ENCODE results near the gene IFT25. TPM values are rescaled to one million over a fixed set of nuclear protein-coding genes. Genes with fewer than 3 reads are reported as not detected.

IFT25 gene
- total RNA-seq, 3 donors from 2014 or later, result 20.8 to 27.7 (median 23.3) TPM

- Histone ChIP-seq H3K27me3 (no peaks in the 10 kb centered on the region), H3K4me3 (no peak overlapping the region), H3K4me1 (no peaks in the 10 kb centered on the region), H3K36me3 (peaks cover 5% of the 10 kb centered on the region), H3K9me3 (no peaks in the 10 kb centered on the region), H3K27ac (no peak overlapping the region)
- no peak for DNase-seq (ENCODE audit: low spot score in 2 of 2)
- TF ChIP-seq POLR2A (IDR thresholded peaks at IDR 0.05) (no peak), CTCF (IDR thresholded peaks at IDR 0.05) (no peak), POLR2AphosphoS5 (IDR thresholded peaks at IDR 0.05) (no peak)
- intact Hi-C loops (cut with DNase I; ENCODE audit: low total_unique reads), result no loop called here
Measured at GRCh38 chr1:53871773-53872484, 73.6 kb downstream of the IFT25 start.

Other genes starting within 250 kb of the IFT25 start
- 1 to 10 TPM in 1 of 3 donors, under 1 TPM in 2; 0.16 to 2.0 (median 0.59) TPM for gene GLIS1, start 206.5 kb downstream of the IFT25 start, total RNA-seq
- gene NDC1, start 107.4 kb downstream of the IFT25 start, total RNA-seq, result 10 to 100 TPM; 10.9 to 18.4 (median 12.8) TPM
- gene YIPF1, start 55.9 kb downstream of the IFT25 start, total RNA-seq, result 10 to 100 TPM; 21.3 to 43.6 (median 40.7) TPM
- 1 to 10 TPM in 1 of 3 donors, under 1 TPM in 1, not detected in 1; 0.59 to 8.2 TPM for gene DIO1, start 51.5 kb downstream of the IFT25 start, total RNA-seq
- 10 to 100 TPM; 11.2 to 20.0 (median 17.7) TPM for gene LRRC42, start 651 bp upstream of the IFT25 start, total RNA-seq
- not detected for gene LDLRAD1, start 72.5 kb upstream of the IFT25 start, total RNA-seq
- gene TMEM59, start 107.5 kb upstream of the IFT25 start, total RNA-seq, result 100 to 1,000 TPM; 348 to 498 (median 388) TPM
- gene TCEANC2, start 107.9 kb upstream of the IFT25 start, total RNA-seq, result 1 to 10 TPM; 4.3 to 6.1 (median 5.9) TPM
- 1 to 10 TPM in 1 of 3 donors, not detected in 2; 1.3 TPM for gene CDCP2, start 207.3 kb upstream of the IFT25 start, total RNA-seq